ENCODE data around the gene BAIAP2L2. TPM values are rescaled to one million over a fixed set of nuclear protein-coding genes. Genes with fewer than 3 reads are reported as not detected.
A peak's percentile ranks its signal among the peaks of the same experiment; 100 is the strongest.

BAIAP2L2 gene
- total and polyA plus RNA-seq, 2 donors (not counting 3 experiments of a cell fraction or from before 2014, with no cell fraction given): 0.20 to 0.35 TPM

GRCh38 chr22:38069372-38070249 is 40.9 kb downstream of the BAIAP2L2 start:
- H3K9ac ChIP-seq (replicated peaks; ENCODE audit: extremely low read depth, insufficient read depth, low read length): no peak overlapping the region
- FAIRE-seq (no peak), DNase-seq (ENCODE audit: low read depth, low spot score) (peak; percentile 25)
- H2AFZ ChIP-seq (ENCODE audit: low read depth, low read length): no peak overlapping the region
- ChIA-PET CTCF (interaction anchor here (0.7 to 3.2 kb wide), 6 partner anchors 10 to 221 kb away, joined by 3 to 16 read pairs (median 4); no protein-coding TSS in a partner anchor), POLR2A (no interaction called here)
- no TSS peak for BruUV-seq (replicated peaks)
- H3K9me1 ChIP-seq (replicated peaks; ENCODE audit: control insufficient read depth, extremely low read depth, insufficient read depth, low read length): no peaks in the 10 kb centered on the region
- no peaks in the 10 kb centered on the region for H3K79me2 ChIP-seq (ENCODE audit: control insufficient read depth, insufficient read depth, low read length)
- intact Hi-C loops (cut with micrococcal nuclease) (no loop called here), dilution Hi-C loops (cut with MboI; ENCODE audit: extremely low pct_ligation_motif_present, low sequenced_read_pairs) (no loop called here)
- no peak overlapping the region for H3K27ac ChIP-seq (ENCODE audit: insufficient read depth, low read depth, low read length)
- H3K4me2 ChIP-seq (ENCODE audit: insufficient read depth, low read length): no peak overlapping the region
- H3K4me3 ChIP-seq (replicated peaks in 1 of 3; ENCODE audit: insufficient read depth in 1 of 3, low read depth in 1 of 3, low read length in 3 of 3): no peak overlapping the region
- no peaks in the 10 kb centered on the region for H3K4me1 ChIP-seq (ENCODE audit: control insufficient read depth, extremely low read depth, insufficient read depth, low read length)
- H4K20me1 ChIP-seq (replicated peaks; ENCODE audit: control insufficient read depth, extremely low read depth, insufficient read depth, low read length): no peaks in the 10 kb centered on the region
- H3K27me3 ChIP-seq (ENCODE audit: control insufficient read depth in 2 of 2, insufficient read depth in 2 of 2, low read length in 2 of 2): no peaks in the 10 kb centered on the region
- H3K9me3 ChIP-seq (replicated peaks; ENCODE audit: control insufficient read depth, insufficient read depth, low read length): no peaks in the 10 kb centered on the region
- H3K36me3 ChIP-seq (ENCODE audit: control insufficient read depth in 2 of 2, extremely low read depth in 1 of 2, insufficient read depth in 2 of 2, low read length in 2 of 2): peaks cover 0 to 19% of the 10 kb centered on the region in 2 experiments
- no peak for TF ChIP-seq POLR2AphosphoS5 (IDR thresholded peaks at IDR 0.05; ENCODE audit: insufficient read depth, low read depth, low read length)
- TF ChIP-seq CTCF (IDR thresholded peaks at IDR 0.05; ENCODE audit: extremely low read depth in 1 of 2, insufficient read depth in 1 of 2, low read depth in 1 of 2, low read length in 2 of 2): peak; percentile 17 to 55
